H9 (cell line): ENCODE data around the gene SEC61A2. TPM values are rescaled to one million over a fixed set of nuclear protein-coding genes. Genes with fewer than 3 reads are reported as not detected.

Source experiments
- DNase-seq: peaks from one replicate; pipeline ENCODE4 v3.0.0-alpha.2; 2017
- H2AFZ ChIP-seq: one replicate; pipeline ENCODE4 v1.6.1; 2013; ENCODE audit warnings: mild to moderate bottlenecking, low read length, control low read depth, moderate library complexity
- H2AK5ac ChIP-seq: 2 replicates; pipeline ENCODE4 v1.6.1; 2013; ENCODE audit warnings: low read length, control low read depth, mixed read lengths; ENCODE audit not compliant: insufficient read length
- H2BK120ac ChIP-seq: one replicate; pipeline ENCODE4 v1.6.1; 2013; ENCODE audit warnings: low read depth, mild to moderate bottlenecking, low read length, control low read depth, inconsistent platforms; ENCODE audit not compliant: poor library complexity, severe bottlenecking
- H2BK12ac ChIP-seq: 2 replicates; pipeline ENCODE4 v1.6.1; 2013; ENCODE audit warnings: low read length, control low read depth, mixed read lengths, low read depth; ENCODE audit not compliant: insufficient read length
- H2BK15ac ChIP-seq: 2 replicates; pipeline ENCODE4 v1.6.1; 2013; ENCODE audit warnings: low read depth, low read length, control low read depth
- H2BK20ac ChIP-seq: one replicate; pipeline ENCODE4 v1.6.1; 2013; ENCODE audit warnings: low read depth, mild to moderate bottlenecking, low read length, control low read depth, inconsistent platforms; ENCODE audit not compliant: poor library complexity, severe bottlenecking
- H2BK5ac ChIP-seq: 2 replicates; pipeline ENCODE4 v1.6.1; 2013; ENCODE audit warnings: low read length, control low read depth, mixed read lengths; ENCODE audit not compliant: insufficient read length
- H3K14ac ChIP-seq: 2 replicates; pipeline ENCODE4 v1.6.1; 2013; ENCODE audit warnings: low read length, control low read depth; ENCODE audit not compliant: insufficient read depth
- H3K18ac ChIP-seq: 2 replicates; pipeline ENCODE4 v1.6.1; 2013; ENCODE audit warnings: low read depth, mild to moderate bottlenecking, mixed read lengths, low read length, control low read depth; ENCODE audit not compliant: insufficient read length
- H3K23ac ChIP-seq: 2 replicates; pipeline ENCODE4 v1.6.1; 2013; ENCODE audit warnings: low read length, control low read depth, mixed read lengths, low read depth; ENCODE audit not compliant: insufficient read length
- H3K23me2 ChIP-seq: 2 replicates; pipeline ENCODE4 v1.6.1; 2013; ENCODE audit warnings: low read depth, mild to moderate bottlenecking, mixed read lengths, low read length, control low read depth; ENCODE audit not compliant: insufficient read length, poor library complexity, severe bottlenecking
- H3K27ac ChIP-seq: 2 replicates; pipeline ENCODE4 v1.5.1; 2013; ENCODE audit warnings: low read length, control low read depth, mixed read lengths, low read depth; ENCODE audit not compliant: insufficient read length
- H3K27me3 ChIP-seq: 2 replicates; pipeline ENCODE4 v1.6.1; 2013; ENCODE audit warnings: low read length, control low read depth, inconsistent platforms; ENCODE audit not compliant: insufficient read depth
- H3K4ac ChIP-seq: 2 replicates; pipeline ENCODE4 v1.6.1; 2013; ENCODE audit warnings: low read depth, mild to moderate bottlenecking, control low read depth, inconsistent platforms, low read length, moderate library complexity
- H3K4me1 ChIP-seq: 2 replicates; pipeline ENCODE4 v1.6.1; 2013; ENCODE audit warnings: low read length, control low read depth, inconsistent platforms; ENCODE audit not compliant: insufficient read depth
- H3K4me2 ChIP-seq: 2 replicates; pipeline ENCODE4 v1.6.1; 2013; ENCODE audit warnings: low read length, control low read depth, mixed read lengths; ENCODE audit not compliant: insufficient read length, insufficient read depth
- H3K56ac ChIP-seq: 2 replicates; pipeline ENCODE4 v1.6.1; 2013; ENCODE audit warnings: low read depth, mild to moderate bottlenecking, mixed read lengths, low read length, control low read depth; ENCODE audit not compliant: insufficient read length
- H3K79me1 ChIP-seq: 2 replicates; pipeline ENCODE4 v1.6.1; 2013; ENCODE audit warnings: low read depth, mild to moderate bottlenecking, moderate library complexity, low read length, control low read depth, inconsistent platforms; ENCODE audit not compliant: insufficient read depth, poor library complexity, severe bottlenecking
- H3K79me2 ChIP-seq: 2 replicates; pipeline ENCODE4 v1.6.1; 2013; ENCODE audit warnings: low read length, control low read depth, inconsistent platforms; ENCODE audit not compliant: insufficient read depth
- H3K9ac ChIP-seq: 2 replicates; pipeline ENCODE4 v1.6.1; 2013; ENCODE audit warnings: low read length, control low read depth, mixed read lengths; ENCODE audit not compliant: insufficient read length; ENCODE audit errors: extremely low read depth
- H3K9me3 ChIP-seq: one replicate; pipeline ENCODE4 v1.6.1; 2013; ENCODE audit warnings: low read depth, low read length, inconsistent platforms; ENCODE audit not compliant: control insufficient read depth
- H3T11ph ChIP-seq: one replicate; pipeline ENCODE4 v1.6.1; 2013; ENCODE audit warnings: mild to moderate bottlenecking, low read length, control low read depth, inconsistent platforms
- H4K20me1 ChIP-seq: one replicate; pipeline ENCODE4 v1.6.1; 2013; ENCODE audit not compliant: control insufficient read depth, insufficient read length, insufficient read depth
- H4K5ac ChIP-seq: 2 replicates; pipeline ENCODE4 v1.6.1; 2013; ENCODE audit warnings: low read depth, mild to moderate bottlenecking, mixed read lengths, low read length, control low read depth; ENCODE audit not compliant: insufficient read length
- H4K8ac ChIP-seq: replicated peaks from 2 replicates; pipeline ENCODE4 v1.6.1; 2013; ENCODE audit warnings: low read length, control low read depth, mixed read lengths, low read depth; ENCODE audit not compliant: insufficient read length
- H4K91ac ChIP-seq: 2 replicates; pipeline ENCODE4 v1.6.1; 2013; ENCODE audit warnings: low read depth, mild to moderate bottlenecking, moderate library complexity, mixed read lengths, low read length, control low read depth; ENCODE audit not compliant: insufficient read length
- H3K27ac Mint-ChIP-seq, 3 experiments: 2 replicates in 2 of 3; 3 replicates in 1 of 3; pipeline ENCODE4 v1.8.0; 2020 to 2021; ENCODE audit warnings: mixed read lengths in 3 of 3, mild to moderate bottlenecking in 1 of 3, moderate library complexity in 1 of 3
- H3K27me3 Mint-ChIP-seq: 2 replicates; pipeline ENCODE4 v1.8.0; 2021; ENCODE audit warnings: low read depth, mild to moderate bottlenecking, moderate library complexity, mixed read lengths
- H3K36me3 Mint-ChIP-seq, 3 experiments: 2 replicates in 2 of 3; 3 replicates in 1 of 3; pipeline ENCODE4 v1.8.0; 2020 to 2021; ENCODE audit warnings: low read depth in 3 of 3, mixed read lengths in 3 of 3; ENCODE audit not compliant: insufficient read depth in 1 of 3
- H3K4me1 Mint-ChIP-seq, 2 experiments: 2 replicates each; pipeline ENCODE4 v1.8.0; 2020; ENCODE audit warnings: mixed read lengths in 2 of 2
- H3K4me3 Mint-ChIP-seq, 2 experiments: 2 replicates in 1 of 2; 3 replicates in 1 of 2; pipeline ENCODE4 v1.8.0; 2020 to 2021; ENCODE audit warnings: mild to moderate bottlenecking in 2 of 2, mixed read lengths in 2 of 2, moderate library complexity in 1 of 2
- H3K9me3 Mint-ChIP-seq, 2 experiments: 2 replicates in 1 of 2; 3 replicates in 1 of 2; pipeline ENCODE4 v1.8.0; 2020; ENCODE audit warnings: mild to moderate bottlenecking in 2 of 2, mixed read lengths in 2 of 2, moderate library complexity in 1 of 2
- WGBS: extraction: QIAGEN DNeasy Blood & Tissue Kit; methylation state at CpG from one replicate; pipeline ENCODE4 v1.1.7; 2013; ENCODE audit warnings: missing lambda C conversion rate, low lambda C conversion rate, mixed read lengths; ENCODE audit not compliant: insufficient read length; ENCODE audit errors: extremely low coverage; 5-methylcytosine and 5-hydroxymethylcytosine counted together
- total RNA-seq: library from RNA; stranded (reverse); gene quantifications from 2 replicates; pipeline ENCODE4 v1.2.1, GENCODE V29; 2021
- TF ChIP-seq, protein P1 (sequence below): fragments of 200-600 bp; sonication (generic); conservative IDR thresholded peaks from 3 replicates; pipeline ENCODE4 v1.8.0; 2021; ENCODE audit warnings: antibody characterized with exemption, mild to moderate bottlenecking

Gene SEC61A2
- total RNA-seq, 1 experiment from 2014 or later, result 13.9 TPM

DNA sequence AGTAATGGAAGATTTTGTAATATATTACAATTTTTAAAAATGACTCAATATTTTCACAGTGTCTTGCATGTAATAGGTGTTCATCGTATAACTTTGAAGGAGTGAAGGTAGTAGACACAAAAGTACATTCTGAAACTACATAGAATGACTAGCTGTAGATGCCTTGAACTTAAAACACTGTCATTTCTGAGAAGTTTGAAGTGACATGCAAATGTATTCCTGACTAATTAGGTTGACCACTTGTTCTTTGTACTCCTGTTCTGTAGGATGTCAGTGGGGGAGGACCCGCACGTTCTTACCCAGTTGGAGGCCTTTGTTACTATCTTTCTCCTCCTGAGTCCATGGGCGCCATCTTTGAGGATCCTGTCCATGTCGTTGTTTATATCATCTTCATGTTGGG lies 31.2 kb downstream of the SEC61A2 start:
- H3K4me1 ChIP-seq, result no peaks in the 10 kb centered on the region
- H3K27me3 ChIP-seq, result no peaks in the 10 kb centered on the region
- H3K23ac ChIP-seq, result no peak overlapping the region
- H4K8ac ChIP-seq, result no peak overlapping the region
- H3K27ac Mint-ChIP-seq, result peak overlapping the region in 1 of 3 experiments; percentile 81; a peak in 2 of 7 replicates
- no peak overlapping the region for H2BK12ac ChIP-seq
- no peak overlapping the region for H2AK5ac ChIP-seq
- DNase-seq, result no peak
- H3K9ac ChIP-seq, result no peak overlapping the region
- H2BK120ac ChIP-seq, result no peak overlapping the region
- H3K79me2 ChIP-seq, result no peaks in the 10 kb centered on the region
- no peaks in the 10 kb centered on the region for H3K9me3 ChIP-seq
- no peak overlapping the region for H2BK5ac ChIP-seq
- H4K91ac ChIP-seq, result no peak overlapping the region
- no peaks in the 10 kb centered on the region for H3K27me3 Mint-ChIP-seq
- peaks cover 14 to 70% (median 53%) of the 10 kb centered on the region in 3 experiments; a peak in 6 of 7 replicates for H3K36me3 Mint-ChIP-seq
- H4K5ac ChIP-seq, result no peak overlapping the region
- no peak overlapping the region for H3K4me3 Mint-ChIP-seq
- no peak overlapping the region for H3K18ac ChIP-seq
- no peak overlapping the region for H3K4me2 ChIP-seq
- TF ChIP-seq, protein P1, sequence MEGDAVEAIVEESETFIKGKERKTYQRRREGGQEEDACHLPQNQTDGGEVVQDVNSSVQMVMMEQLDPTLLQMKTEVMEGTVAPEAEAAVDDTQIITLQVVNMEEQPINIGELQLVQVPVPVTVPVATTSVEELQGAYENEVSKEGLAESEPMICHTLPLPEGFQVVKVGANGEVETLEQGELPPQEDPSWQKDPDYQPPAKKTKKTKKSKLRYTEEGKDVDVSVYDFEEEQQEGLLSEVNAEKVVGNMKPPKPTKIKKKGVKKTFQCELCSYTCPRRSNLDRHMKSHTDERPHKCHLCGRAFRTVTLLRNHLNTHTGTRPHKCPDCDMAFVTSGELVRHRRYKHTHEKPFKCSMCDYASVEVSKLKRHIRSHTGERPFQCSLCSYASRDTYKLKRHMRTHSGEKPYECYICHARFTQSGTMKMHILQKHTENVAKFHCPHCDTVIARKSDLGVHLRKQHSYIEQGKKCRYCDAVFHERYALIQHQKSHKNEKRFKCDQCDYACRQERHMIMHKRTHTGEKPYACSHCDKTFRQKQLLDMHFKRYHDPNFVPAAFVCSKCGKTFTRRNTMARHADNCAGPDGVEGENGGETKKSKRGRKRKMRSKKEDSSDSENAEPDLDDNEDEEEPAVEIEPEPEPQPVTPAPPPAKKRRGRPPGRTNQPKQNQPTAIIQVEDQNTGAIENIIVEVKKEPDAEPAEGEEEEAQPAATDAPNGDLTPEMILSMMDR, result no peak
- H2BK20ac ChIP-seq, result no peak overlapping the region
- H3K23me2 ChIP-seq, result no peaks in the 10 kb centered on the region
- no peak overlapping the region for H3T11ph ChIP-seq
- no peak overlapping the region for H2AFZ ChIP-seq
- peaks cover 0 to 3% of the 10 kb centered on the region in 2 experiments; a peak in 2 of 4 replicates for H3K4me1 Mint-ChIP-seq
- no peaks in the 10 kb centered on the region for H3K9me3 Mint-ChIP-seq
- no peak overlapping the region for H2BK15ac ChIP-seq
- WGBS, result no CpG with 5 or more reads among the region's 5 CpGs
- H3K27ac ChIP-seq, result no peak overlapping the region
- no peak overlapping the region for H3K56ac ChIP-seq
- no peak overlapping the region for H3K4ac ChIP-seq
- no peak overlapping the region for H3K14ac ChIP-seq
- no peaks in the 10 kb centered on the region for H4K20me1 ChIP-seq
- H3K79me1 ChIP-seq, result no peaks in the 10 kb centered on the region
